Medulla oblongata (tissue), 1 donor: ENCODE data around the gene TTC19.
"Not testable (repeated sequence)": the region's sequence is repeated elsewhere in the genome, so short reads cannot be mapped to it uniquely, and the experiment has no call there.

Source experiments
- DNase-seq: peaks from one replicate; pipeline ENCODE4 v3.0.0-alpha.2; 2015; ENCODE audit errors: extremely low spot score

Gene TTC19

GRCh38 chr17:16027708-16028584, 28.3 kb downstream of the TTC19 start:
- DNase-seq = no peak

- DNase-seq = no peak
Observed at GRCh38 chr17:16033729-16034349, 34.2 kb downstream of the TTC19 start.

GRCh38 chr17:16036261-16036660, 36.6 kb downstream of the TTC19 start:
- DNase-seq = no peak

GRCh38 chr17:16037636-16038035, 38.0 kb downstream of the TTC19 start:
- no peak for DNase-seq

- peak; percentile 78 for DNase-seq
Observed at GRCh38 chr17:16040710-16041251, 41.2 kb downstream of the TTC19 start.

GRCh38 chr17:16044487-16044886, 44.9 kb downstream of the TTC19 start:
- DNase-seq = no peak

GRCh38 chr17:16046966-16047365, 47.3 kb downstream of the TTC19 start:
- DNase-seq = no peak

- DNase-seq = no peak
Observed at GRCh38 chr17:16048811-16049449, 49.3 kb downstream of the TTC19 start.

GRCh38 chr17:16050844-16051243, 51.2 kb downstream of the TTC19 start:
- DNase-seq = no peak

- no peak for DNase-seq
Observed at GRCh38 chr17:16052486-16052885, 52.9 kb downstream of the TTC19 start.

GRCh38 chr17:16055139-16055538, 55.5 kb downstream of the TTC19 start:
- DNase-seq = not testable (repeated sequence)

- no peak for DNase-seq
Observed at GRCh38 chr17:16061631-16062030, 62.0 kb downstream of the TTC19 start.

- no peak for DNase-seq
Observed at GRCh38 chr17:16066125-16066524, 66.5 kb downstream of the TTC19 start.

GRCh38 chr17:16068323-16068722, 68.7 kb downstream of the TTC19 start:
- no peak for DNase-seq

GRCh38 chr17:16072031-16072430, 72.4 kb downstream of the TTC19 start:
- DNase-seq = no peak

- no peak for DNase-seq
Observed at GRCh38 chr17:16073845-16074244, 74.2 kb downstream of the TTC19 start.

- DNase-seq = no peak
Observed at GRCh38 chr17:16074423-16074822, 74.8 kb downstream of the TTC19 start.

- DNase-seq = no peak
Observed at GRCh38 chr17:16075949-16076348, 76.3 kb downstream of the TTC19 start.
